ENCODE measurements around the gene PRPF38B. TPM values are rescaled to one million over a fixed set of nuclear protein-coding genes. Genes with fewer than 3 reads are reported as not detected.
A peak's percentile ranks its signal among the peaks of the same experiment; 100 is the strongest.

The PRPF38B gene
- polyA plus RNA-seq, 1 donor (not counting 4 experiments of a cell fraction or from before 2014, with no cell fraction given) = 41.0 TPM

DNA sequence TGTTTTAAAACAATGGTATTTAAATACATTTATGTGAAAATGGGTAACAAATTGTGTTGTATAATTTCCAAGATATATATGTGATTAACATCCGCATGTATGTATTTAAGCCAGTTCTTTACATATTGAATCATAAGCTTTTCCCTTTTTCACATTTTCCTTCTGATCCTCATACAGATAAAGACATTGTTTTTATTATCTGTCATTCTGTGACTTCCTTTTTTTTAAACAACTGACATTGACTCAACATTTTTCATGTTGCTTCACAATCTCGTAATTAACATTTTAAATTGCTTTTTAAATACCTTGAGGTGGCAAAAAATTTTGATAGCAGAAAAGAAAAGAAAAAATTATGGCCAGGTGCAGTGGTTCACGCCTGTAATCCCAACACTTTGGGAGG, 55.8 kb downstream of the PRPF38B start:
- no peaks in the 10 kb centered on the region for H3K9me3 ChIP-seq (ENCODE audit: control insufficient read depth, low read depth, low read length)
- TF ChIP-seq, protein P1, sequence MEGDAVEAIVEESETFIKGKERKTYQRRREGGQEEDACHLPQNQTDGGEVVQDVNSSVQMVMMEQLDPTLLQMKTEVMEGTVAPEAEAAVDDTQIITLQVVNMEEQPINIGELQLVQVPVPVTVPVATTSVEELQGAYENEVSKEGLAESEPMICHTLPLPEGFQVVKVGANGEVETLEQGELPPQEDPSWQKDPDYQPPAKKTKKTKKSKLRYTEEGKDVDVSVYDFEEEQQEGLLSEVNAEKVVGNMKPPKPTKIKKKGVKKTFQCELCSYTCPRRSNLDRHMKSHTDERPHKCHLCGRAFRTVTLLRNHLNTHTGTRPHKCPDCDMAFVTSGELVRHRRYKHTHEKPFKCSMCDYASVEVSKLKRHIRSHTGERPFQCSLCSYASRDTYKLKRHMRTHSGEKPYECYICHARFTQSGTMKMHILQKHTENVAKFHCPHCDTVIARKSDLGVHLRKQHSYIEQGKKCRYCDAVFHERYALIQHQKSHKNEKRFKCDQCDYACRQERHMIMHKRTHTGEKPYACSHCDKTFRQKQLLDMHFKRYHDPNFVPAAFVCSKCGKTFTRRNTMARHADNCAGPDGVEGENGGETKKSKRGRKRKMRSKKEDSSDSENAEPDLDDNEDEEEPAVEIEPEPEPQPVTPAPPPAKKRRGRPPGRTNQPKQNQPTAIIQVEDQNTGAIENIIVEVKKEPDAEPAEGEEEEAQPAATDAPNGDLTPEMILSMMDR (optimal IDR thresholded peaks at IDR 0.05 in 1 of 3, IDR thresholded peaks at IDR 0.05 in 1 of 3, conservative IDR thresholded peaks at IDR 0.05 in 1 of 3; ENCODE audit: extremely low read depth in 1 of 3, insufficient read depth in 2 of 3, low read length in 3 of 3) = no peak
- TF ChIP-seq EZH2 (IDR thresholded peaks at IDR 0.05; ENCODE audit: low read length) = no peak
- H3K4me3 ChIP-seq (ENCODE audit: control insufficient read depth in 2 of 3, extremely low read depth in 1 of 3, insufficient read depth in 2 of 3, low read depth in 1 of 3, low read length in 3 of 3) = peak overlapping the region in 1 of 3 experiments; percentile 100
- H3K9me1 ChIP-seq (ENCODE audit: control insufficient read depth, extremely low read depth, insufficient read depth, low read length) = peaks cover 2% of the 10 kb centered on the region
- H3K4me1 ChIP-seq (ENCODE audit: control insufficient read depth, extremely low read depth, insufficient read depth, low read length) = peaks cover 19% of the 10 kb centered on the region
- peaks cover 0 to 2% of the 10 kb centered on the region in 2 experiments for H3K36me3 ChIP-seq (ENCODE audit: control insufficient read depth in 2 of 2, extremely low read depth in 1 of 2, insufficient read depth in 2 of 2, low read length in 2 of 2)
- H2AFZ ChIP-seq (ENCODE audit: control insufficient read depth, low read length) = no peak overlapping the region
- no peak for FAIRE-seq
- no peaks in the 10 kb centered on the region for H4K20me1 ChIP-seq (ENCODE audit: control insufficient read depth, extremely low read depth, insufficient read depth, low read length)
- no peak overlapping the region for H3K9ac ChIP-seq (ENCODE audit: control insufficient read depth, extremely low read depth, insufficient read depth, low read length)
- peak overlapping the region; percentile 97 for H3K27ac ChIP-seq (ENCODE audit: control insufficient read depth, insufficient read depth, low read length)
- dilution Hi-C loops (cut with MboI; ENCODE audit: extremely low pct_ligation_motif_present, low sequenced_read_pairs) = no loop called here
- peaks cover 36% of the 10 kb centered on the region for H3K79me2 ChIP-seq (ENCODE audit: control insufficient read depth, insufficient read depth, low read length)
- no peaks in the 10 kb centered on the region for H3K27me3 ChIP-seq (ENCODE audit: control insufficient read depth, extremely low read depth, insufficient read depth, low read length)
- no peak for DNase-seq (ENCODE audit: low read depth, low spot score)
- peak overlapping the region; percentile 82 for H3K4me2 ChIP-seq (ENCODE audit: control insufficient read depth, extremely low read depth, insufficient read depth, low read depth, low read length)

DNA sequence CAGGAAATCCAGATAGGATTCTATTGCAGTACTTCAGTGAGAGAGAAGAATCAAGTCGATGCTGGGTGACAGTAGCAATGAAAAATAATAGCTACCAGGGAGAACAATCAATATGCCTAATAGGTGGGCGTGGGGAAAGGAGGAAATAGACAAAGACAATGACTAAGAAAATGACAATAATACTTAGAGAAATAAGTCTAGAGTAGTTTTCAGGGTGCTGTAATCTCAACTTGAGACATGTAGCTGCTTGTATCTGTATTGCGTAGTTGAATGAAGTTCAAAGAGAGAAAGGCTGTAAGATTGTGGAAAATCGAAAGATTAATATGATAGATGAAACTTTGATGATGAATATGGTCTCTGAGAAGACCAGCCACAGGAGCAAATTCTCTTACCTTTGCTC, 57.0 kb downstream of the PRPF38B start:
- peak overlapping the region; percentile 53 for H3K4me2 ChIP-seq (ENCODE audit: control insufficient read depth, extremely low read depth, insufficient read depth, low read depth, low read length)
- H3K79me2 ChIP-seq (ENCODE audit: control insufficient read depth, insufficient read depth, low read length) = peaks cover 36% of the 10 kb centered on the region
- peak overlapping the region; percentile 18 for H3K27ac ChIP-seq (ENCODE audit: control insufficient read depth, insufficient read depth, low read length)
- H3K9ac ChIP-seq (ENCODE audit: control insufficient read depth, extremely low read depth, insufficient read depth, low read length) = no peak overlapping the region
- H3K4me3 ChIP-seq (ENCODE audit: control insufficient read depth in 2 of 3, extremely low read depth in 1 of 3, insufficient read depth in 2 of 3, low read depth in 1 of 3, low read length in 3 of 3) = no peak overlapping the region
- FAIRE-seq (no peak), DNase-seq (ENCODE audit: low read depth, low spot score) (no peak)
- no peaks in the 10 kb centered on the region for H4K20me1 ChIP-seq (ENCODE audit: control insufficient read depth, extremely low read depth, insufficient read depth, low read length)
- dilution Hi-C loops (cut with MboI; ENCODE audit: extremely low pct_ligation_motif_present, low sequenced_read_pairs) = no loop called here
- peaks cover 2% of the 10 kb centered on the region for H3K9me1 ChIP-seq (ENCODE audit: control insufficient read depth, extremely low read depth, insufficient read depth, low read length)
- TF ChIP-seq EZH2 (IDR thresholded peaks at IDR 0.05; ENCODE audit: low read length) = no peak
- TF ChIP-seq, protein P1 (optimal IDR thresholded peaks at IDR 0.05 in 1 of 3, IDR thresholded peaks at IDR 0.05 in 1 of 3, conservative IDR thresholded peaks at IDR 0.05 in 1 of 3; ENCODE audit: extremely low read depth in 1 of 3, insufficient read depth in 2 of 3, low read length in 3 of 3) = no peak
- peaks cover 0 to 2% of the 10 kb centered on the region in 2 experiments for H3K36me3 ChIP-seq (ENCODE audit: control insufficient read depth in 2 of 2, extremely low read depth in 1 of 2, insufficient read depth in 2 of 2, low read length in 2 of 2)
- peaks cover 19% of the 10 kb centered on the region for H3K4me1 ChIP-seq (ENCODE audit: control insufficient read depth, extremely low read depth, insufficient read depth, low read length)
- H2AFZ ChIP-seq (ENCODE audit: control insufficient read depth, low read length) = no peak overlapping the region
- no peaks in the 10 kb centered on the region for H3K9me3 ChIP-seq (ENCODE audit: control insufficient read depth, low read depth, low read length)
- no peaks in the 10 kb centered on the region for H3K27me3 ChIP-seq (ENCODE audit: control insufficient read depth, extremely low read depth, insufficient read depth, low read length)

Measured in keratinocyte (primary cell).